BLaER1 (cell line): ENCODE data around the gene TRIM29.
"Not testable (repeated sequence)": the region's sequence is repeated elsewhere in the genome, so short reads cannot be mapped to it uniquely, and the experiment has no call there.

ENCODE experiments used
- H3K27ac ChIP-seq: shearing (Covaris generic); formaldehyde crosslinking; 2 replicates; pipeline ENCODE4 v1.8.1; 2022
- H3K27me3 ChIP-seq: shearing (Covaris generic); formaldehyde crosslinking; 2 replicates; pipeline ENCODE4 v1.8.1; 2022
- H3K36me3 ChIP-seq: shearing (Covaris generic); formaldehyde crosslinking; 2 replicates; pipeline ENCODE4 v1.8.1; 2022
- H3K4me1 ChIP-seq: shearing (Covaris generic); formaldehyde crosslinking; 2 replicates; pipeline ENCODE4 v1.8.1; 2022
- H3K4me2 ChIP-seq: shearing (Covaris generic); formaldehyde crosslinking; 2 replicates; pipeline ENCODE4 v1.8.1; 2022
- H3K4me3 ChIP-seq: shearing (Covaris generic); formaldehyde crosslinking; 2 replicates; pipeline ENCODE4 v1.8.1; 2022
- H3K9ac ChIP-seq: shearing (Covaris generic); formaldehyde crosslinking; 2 replicates; pipeline ENCODE4 v1.8.1; 2022
- H3K9me3 ChIP-seq: shearing (Covaris generic); formaldehyde crosslinking; 2 replicates; pipeline ENCODE4 v1.8.1; 2022
- H4K20me1 ChIP-seq: shearing (Covaris generic); formaldehyde crosslinking; 2 replicates; pipeline ENCODE4 v1.8.1; 2022
- Cebpa-rat ChIP-seq: shearing (Covaris generic); IDR thresholded peaks from 2 replicates; pipeline ENCODE4 v1.8.1; 2022

Gene TRIM29

DNA sequence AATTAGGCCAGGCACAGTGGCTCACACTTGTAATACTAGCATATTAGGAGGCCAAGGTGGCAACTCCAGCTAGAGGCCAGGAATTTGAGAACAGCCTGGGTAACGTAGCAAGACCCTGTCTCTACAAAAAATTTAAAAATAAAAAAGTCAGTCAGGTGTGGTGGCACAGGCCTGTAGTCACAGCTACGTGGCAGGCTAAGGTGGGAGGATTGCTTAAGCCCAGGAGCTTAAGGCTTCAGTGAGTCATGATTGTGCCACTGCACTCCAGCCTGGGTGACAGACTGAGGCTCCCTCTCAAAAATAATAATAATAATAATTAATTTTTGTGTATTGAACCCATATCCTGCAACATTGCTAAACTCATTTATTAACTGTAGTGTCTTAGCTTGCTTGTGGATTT, 15.3 kb upstream of the TRIM29 start:
- Histone ChIP-seq H3K4me1 (no peaks in the 10 kb centered on the region), H3K4me2 (no peak overlapping the region), H3K4me3 (no peak overlapping the region), H3K27me3 (no peaks in the 10 kb centered on the region), H3K9ac (no peak overlapping the region), H3K27ac (no peak overlapping the region), H4K20me1 (no peaks in the 10 kb centered on the region), H3K9me3 (peaks cover 3% of the 10 kb centered on the region; the same call in 1 of the 2 replicates), H3K36me3 (no peaks in the 10 kb centered on the region)
- no peak for TF ChIP-seq Cebpa-rat

- no peaks in the 10 kb centered on the region for H3K4me1 ChIP-seq
- no peak overlapping the region for H3K27ac ChIP-seq
- no peaks in the 10 kb centered on the region for H3K27me3 ChIP-seq
- peaks cover 3% of the 10 kb centered on the region; the same call in 1 of the 2 replicates for H3K9me3 ChIP-seq
- H3K9ac ChIP-seq, result no peak overlapping the region
- TF ChIP-seq Cebpa-rat, result no peak
- H3K4me2 ChIP-seq, result no peak overlapping the region
- no peaks in the 10 kb centered on the region for H3K36me3 ChIP-seq
- no peaks in the 10 kb centered on the region for H4K20me1 ChIP-seq
- no peak overlapping the region for H3K4me3 ChIP-seq
These were observed 13.6 kb upstream of the TRIM29 start for GRCh38 chr11:120151536-120151935.

GRCh38 chr11:120149246-120149645, 11.3 kb upstream of the TRIM29 start:
- H3K4me1 ChIP-seq, result no peaks in the 10 kb centered on the region
- no peak overlapping the region for H3K4me3 ChIP-seq
- H3K4me2 ChIP-seq, result no peak overlapping the region
- no peak overlapping the region for H3K9ac ChIP-seq
- no peaks in the 10 kb centered on the region for H3K27me3 ChIP-seq
- H3K9me3 ChIP-seq, result peaks cover 3% of the 10 kb centered on the region; the same call in 1 of the 2 replicates
- H4K20me1 ChIP-seq, result no peaks in the 10 kb centered on the region
- no peak overlapping the region for H3K27ac ChIP-seq
- H3K36me3 ChIP-seq, result no peaks in the 10 kb centered on the region
- no peak for TF ChIP-seq Cebpa-rat

- Histone ChIP-seq H3K4me3 (no peak overlapping the region), H3K27me3 (no peaks in the 10 kb centered on the region), H3K36me3 (no peaks in the 10 kb centered on the region), H3K27ac (no peak overlapping the region), H3K4me1 (no peaks in the 10 kb centered on the region), H3K9ac (no peak overlapping the region), H4K20me1 (no peaks in the 10 kb centered on the region), H3K4me2 (no peak overlapping the region), H3K9me3 (peaks cover 3% of the 10 kb centered on the region; the same call in 1 of the 2 replicates)
- TF ChIP-seq Cebpa-rat, result no peak
These were observed 10.0 kb upstream of the TRIM29 start for GRCh38 chr11:120147950-120148270.

DNA sequence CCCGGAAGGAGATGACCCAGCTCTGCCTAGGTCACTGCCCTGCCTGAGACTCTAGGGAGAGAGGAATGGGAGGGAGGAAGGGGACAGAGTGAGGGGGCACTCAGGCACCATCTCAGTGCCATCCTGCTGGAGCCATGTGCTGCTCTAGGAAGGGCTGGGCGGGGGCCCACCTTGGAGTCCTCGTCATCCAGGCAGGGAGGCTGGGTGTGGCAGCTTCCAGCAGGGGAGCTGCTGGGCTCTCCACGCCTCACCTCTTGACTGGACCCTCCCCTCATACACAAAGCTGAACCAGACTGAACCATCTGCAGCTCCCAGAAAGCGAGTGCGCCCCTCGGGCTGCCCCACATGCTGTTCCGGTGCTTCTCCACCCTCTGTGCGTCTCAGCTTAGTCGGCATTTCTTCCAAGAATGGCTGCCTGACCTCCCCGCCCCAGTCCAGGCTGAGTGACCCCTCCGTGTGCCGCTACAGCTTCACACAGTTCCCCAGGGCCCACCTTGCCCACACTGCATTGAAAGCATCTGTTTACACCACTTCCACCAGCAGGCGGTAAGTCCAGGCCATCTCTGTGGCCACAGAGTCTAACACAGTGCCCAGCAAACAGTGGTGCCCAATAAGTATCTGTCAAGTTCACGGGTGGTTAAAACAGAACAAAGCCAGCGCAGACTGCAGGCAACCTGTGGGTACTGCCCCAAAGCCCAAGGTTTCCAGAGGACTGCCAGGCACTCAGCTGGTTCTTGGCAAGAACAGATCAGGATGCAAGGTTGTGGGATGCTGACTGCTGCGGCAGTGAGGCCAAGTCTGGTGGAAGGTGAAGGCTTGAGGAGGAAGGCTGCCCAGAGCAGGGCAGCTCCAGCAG, 9.4 kb upstream of the TRIM29 start:
- Histone ChIP-seq H3K4me3 (no peak overlapping the region), H3K27me3 (no peaks in the 10 kb centered on the region), H3K9ac (no peak overlapping the region), H3K36me3 (no peaks in the 10 kb centered on the region), H4K20me1 (no peaks in the 10 kb centered on the region), H3K4me1 (no peaks in the 10 kb centered on the region), H3K4me2 (no peak overlapping the region), H3K9me3 (peaks cover 3% of the 10 kb centered on the region; the same call in 1 of the 2 replicates), H3K27ac (no peak overlapping the region)
- no peak for TF ChIP-seq Cebpa-rat

DNA sequence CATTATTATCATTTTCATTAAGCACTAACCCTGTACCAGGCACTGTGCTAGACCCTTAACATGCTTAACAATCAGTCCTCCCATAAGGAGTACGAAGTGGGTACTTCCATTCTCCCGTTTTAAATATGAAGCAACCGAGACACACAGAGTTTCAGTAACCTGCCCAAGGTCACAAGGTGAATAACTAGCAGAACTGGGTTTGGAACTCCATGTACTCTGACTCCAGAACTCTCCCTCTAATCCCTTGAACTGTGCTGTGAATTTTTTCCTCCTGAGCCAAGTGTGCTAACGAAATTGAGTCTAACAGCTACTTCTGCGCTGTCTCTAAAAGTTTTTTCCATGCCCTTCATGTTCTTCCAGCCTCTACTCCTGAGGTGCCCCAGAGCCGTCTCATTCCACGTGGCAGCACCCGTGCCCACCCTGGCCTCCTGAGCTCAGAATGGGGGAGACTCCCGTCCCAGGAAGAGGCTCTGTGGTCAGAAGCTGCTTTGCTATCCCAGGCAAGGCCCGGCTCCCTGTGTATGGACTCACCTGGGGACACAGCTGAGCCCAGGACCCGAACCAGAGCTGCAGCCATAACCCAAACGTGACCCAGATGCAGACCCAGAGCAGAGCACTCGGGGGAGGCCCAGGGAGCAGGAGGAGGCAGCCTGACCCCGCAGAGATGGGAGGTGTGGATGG, 8.6 kb upstream of the TRIM29 start:
- H3K36me3 ChIP-seq, result no peaks in the 10 kb centered on the region
- H3K27ac ChIP-seq, result no peak overlapping the region
- no peaks in the 10 kb centered on the region for H3K27me3 ChIP-seq
- H3K4me3 ChIP-seq, result no peak overlapping the region
- no peaks in the 10 kb centered on the region for H4K20me1 ChIP-seq
- no peak for TF ChIP-seq Cebpa-rat
- H3K4me1 ChIP-seq, result no peaks in the 10 kb centered on the region
- H3K9ac ChIP-seq, result no peak overlapping the region
- H3K4me2 ChIP-seq, result no peak overlapping the region
- H3K9me3 ChIP-seq, result peaks cover 3% of the 10 kb centered on the region; the same call in 1 of the 2 replicates

DNA sequence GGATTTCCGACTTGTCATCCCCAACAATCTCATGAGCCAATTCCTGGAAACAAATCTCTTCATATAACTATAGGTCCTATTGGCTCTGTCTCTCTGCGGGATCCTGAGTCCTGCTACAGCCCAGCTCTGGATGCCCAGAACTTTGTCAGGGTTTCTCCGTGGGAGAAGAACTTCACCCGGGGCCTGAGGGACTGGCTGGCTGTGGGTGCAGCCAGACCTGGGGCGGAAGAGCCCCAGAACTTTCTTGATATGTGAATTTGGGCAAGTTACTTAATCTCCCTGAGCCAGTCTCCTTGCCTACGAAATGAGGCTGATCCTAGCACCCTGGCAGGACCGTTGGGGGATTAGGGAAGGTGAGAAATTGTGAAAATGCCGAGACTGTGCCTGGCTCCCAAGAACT, 6.6 kb upstream of the TRIM29 start:
- H3K36me3 ChIP-seq, result no peaks in the 10 kb centered on the region
- no peak overlapping the region for H3K4me3 ChIP-seq
- no peaks in the 10 kb centered on the region for H4K20me1 ChIP-seq
- H3K27ac ChIP-seq, result no peak overlapping the region
- no peaks in the 10 kb centered on the region for H3K27me3 ChIP-seq
- no peaks in the 10 kb centered on the region for H3K9me3 ChIP-seq
- H3K9ac ChIP-seq, result no peak overlapping the region
- TF ChIP-seq Cebpa-rat, result no peak
- H3K4me1 ChIP-seq, result no peaks in the 10 kb centered on the region
- H3K4me2 ChIP-seq, result no peak overlapping the region

- not testable (repeated sequence) for H3K4me3 ChIP-seq, H3K27ac ChIP-seq, H3K4me2 ChIP-seq, H3K36me3 ChIP-seq, H4K20me1 ChIP-seq, H3K4me1 ChIP-seq, H3K9me3 ChIP-seq, H3K27me3 ChIP-seq, H3K9ac ChIP-seq
These were observed 5.6 kb upstream of the TRIM29 start for GRCh38 chr11:120143472-120143871.

DNA sequence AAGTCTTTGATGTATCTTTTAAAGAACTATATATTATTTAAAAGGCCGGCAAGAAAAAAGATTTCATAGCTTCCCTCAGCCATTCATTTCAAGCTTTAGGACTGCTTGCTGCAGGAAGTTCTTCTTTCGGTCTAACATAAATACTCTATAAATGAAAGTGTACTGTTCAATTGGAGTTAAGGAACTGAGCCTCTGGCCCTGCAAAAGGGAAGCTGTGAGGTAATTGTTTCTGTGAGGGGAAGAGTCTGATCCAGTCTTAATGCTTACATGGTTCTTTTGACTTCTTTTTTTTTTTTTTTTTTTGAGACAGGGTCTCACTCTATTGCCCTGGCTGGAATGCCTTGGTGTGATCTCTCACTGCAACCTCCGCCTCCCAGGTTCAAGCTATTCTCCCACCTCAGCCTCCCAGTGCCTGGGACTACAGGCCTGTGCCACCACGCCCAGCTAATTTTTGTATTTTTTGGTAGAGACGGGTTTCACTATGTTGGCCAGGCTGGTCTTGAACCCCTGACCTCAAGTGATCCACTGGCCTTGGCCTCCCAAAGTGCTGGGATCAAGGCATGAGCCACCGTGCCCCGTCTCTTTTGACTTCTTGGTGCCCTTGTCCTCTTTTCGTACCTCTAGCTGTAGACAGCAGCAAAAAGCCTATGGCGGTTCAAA, 4.7 kb upstream of the TRIM29 start:
- H3K4me1 ChIP-seq, result no peaks in the 10 kb centered on the region
- no peak overlapping the region for H3K9ac ChIP-seq
- H3K27ac ChIP-seq, result no peak overlapping the region
- no peak overlapping the region for H3K4me2 ChIP-seq
- H3K9me3 ChIP-seq, result no peaks in the 10 kb centered on the region
- H3K36me3 ChIP-seq, result no peaks in the 10 kb centered on the region
- no peaks in the 10 kb centered on the region for H3K27me3 ChIP-seq
- no peaks in the 10 kb centered on the region for H4K20me1 ChIP-seq
- H3K4me3 ChIP-seq, result no peak overlapping the region
- TF ChIP-seq Cebpa-rat, result no peak
